B cell (primary cell): ENCODE measurements around the gene FAM117B. TPM values are rescaled to one million over a fixed set of nuclear protein-coding genes. Genes with fewer than 3 reads are reported as not detected.

Experiments used
- ATAC-seq: fragments of 200-7000 bp; cut with Tn5 transposase; one replicate; pipeline ENCODE4 v1.10.0; 2021; ENCODE audit warnings: low read depth, mild to moderate bottlenecking, moderate number of reproducible peaks, moderate library complexity
- CTCF ChIA-PET: fragments of 350-600 bp; sonication (Branson Sonifier 250); formaldehyde crosslinking; loops from one replicate; lab custom pipeline; 2021; ENCODE audit warnings: antibody characterized with exemption, inconsistent platforms; lab: Charles Lee
- POLR2A ChIA-PET: fragments of 350-600 bp; sonication (Branson Sonifier 250); formaldehyde crosslinking; loops from one replicate; lab custom pipeline; 2021; ENCODE audit warnings: antibody characterized with exemption; lab: Charles Lee
- DNase-seq: peaks from one replicate; pipeline ENCODE4 v3.0.0; 2013
- H2AFZ ChIP-seq: 2 replicates; pipeline ENCODE4 v1.6.1; 2012; ENCODE audit warnings: mild to moderate bottlenecking, low read depth, low read length; ENCODE audit not compliant: insufficient read depth, poor library complexity, severe bottlenecking
- H3K27ac ChIP-seq, 2 donors: 1 replicate in 1 of 2; 2 replicates in 1 of 2; pipeline ENCODE4 v1.5.1; 2012 to 2013; ENCODE audit warnings: low read length in 2 of 2, mild to moderate bottlenecking in 2 of 2, moderate library complexity in 1 of 2
- H3K27me3 ChIP-seq, 4 experiments: fragments of 200-600 bp in 1 of 4; sonication (generic) in 1 of 4; replicated peaks in 1 of 4; 1 replicate in 2 of 4; 2 replicates in 2 of 4; pipeline versions ENCODE4 v1.6.1 to v1.7.0; 2013 to 2016; ENCODE audit warnings: low read length in 3 of 4, mild to moderate bottlenecking in 2 of 4, mixed read lengths in 1 of 4, moderate library complexity in 1 of 4; ENCODE audit not compliant: insufficient read depth in 4 of 4, control insufficient read depth in 3 of 4; ENCODE audit errors: control extremely low read depth in 1 of 4
- H3K36me3 ChIP-seq, 2 experiments: replicated peaks in 1 of 2; 1 replicate in 1 of 2; 2 replicates in 1 of 2; pipeline versions ENCODE4 v1.6.1 to v1.7.1; 2013; ENCODE audit warnings: low read length in 1 of 2; ENCODE audit not compliant: insufficient read depth in 2 of 2, control insufficient read depth in 1 of 2; ENCODE audit errors: control extremely low read depth in 1 of 2, extremely low read depth in 1 of 2
- H3K4me1 ChIP-seq, 2 donors: fragments of 200-600 bp in 1 of 2; sonication (generic) in 1 of 2; 1 replicate in 1 of 2; 2 replicates in 1 of 2; pipeline versions ENCODE4 v1.5.1 to v1.6.1; 2013 to 2017; ENCODE audit warnings: low read length in 2 of 2; ENCODE audit not compliant: control insufficient read depth in 2 of 2, insufficient read depth in 2 of 2
- H3K4me2 ChIP-seq: replicated peaks from 2 replicates; pipeline ENCODE3; 2012; ENCODE audit warnings: mild to moderate bottlenecking, low read depth, low read length; ENCODE audit not compliant: poor library complexity, severe bottlenecking
- H3K4me3 ChIP-seq, 5 experiments: fragments of 200-600 bp in 1 of 5; sonication (generic) in 1 of 5; 1 replicate in 3 of 5; 2 replicates in 2 of 5; pipeline versions ENCODE4 v1.5.1 to v1.7.0; 2011 to 2016; ENCODE audit warnings: low read length in 4 of 5, mild to moderate bottlenecking in 4 of 5, low read depth in 2 of 5, control low read depth in 1 of 5, moderate library complexity in 1 of 5; ENCODE audit not compliant: insufficient read depth in 1 of 5; ENCODE audit errors: control extremely low read depth in 1 of 5, extremely low read depth in 1 of 5
- H3K79me2 ChIP-seq: fragments of 200-600 bp; sonication (generic); one replicate; pipeline ENCODE4 v1.6.0; 2016; ENCODE audit warnings: low read length; ENCODE audit not compliant: control insufficient read depth, insufficient read depth
- H3K9ac ChIP-seq: fragments of 200-600 bp; sonication (generic); 2 replicates; pipeline ENCODE4 v1.6.1; 2017; ENCODE audit warnings: mild to moderate bottlenecking, low read length, moderate library complexity
- H3K9me3 ChIP-seq, 3 donors: one replicate each; pipeline versions ENCODE4 v1.6.1 to v1.7.1; 2013; ENCODE audit warnings: low read length in 2 of 3; ENCODE audit not compliant: control insufficient read depth in 2 of 3, insufficient read depth in 1 of 3; ENCODE audit errors: control extremely low read depth in 1 of 3
- H4K20me1 ChIP-seq: 2 replicates; pipeline ENCODE4 v1.6.0; 2012; ENCODE audit warnings: mild to moderate bottlenecking, low read length; ENCODE audit not compliant: insufficient read depth, control insufficient read depth, poor library complexity, severe bottlenecking
- H3K27ac Mint-ChIP-seq: one replicate; pipeline ENCODE4 v1.8.0; 2021; ENCODE audit warnings: mixed read lengths
- H3K27me3 Mint-ChIP-seq: one replicate; pipeline ENCODE4 v1.8.0; 2021; ENCODE audit warnings: mixed read lengths
- H3K4me1 Mint-ChIP-seq: one replicate; pipeline ENCODE4 v1.8.0; 2021; ENCODE audit warnings: mixed read lengths
- H3K4me3 Mint-ChIP-seq: one replicate; pipeline ENCODE4 v1.8.0; 2021; ENCODE audit warnings: mixed read lengths
- H3K9me3 Mint-ChIP-seq: one replicate; pipeline ENCODE4 v1.8.0; 2022; ENCODE audit warnings: mixed read lengths; ENCODE audit not compliant: insufficient read depth
- EZH2 ChIP-seq: IDR thresholded peaks from 2 replicates; pipeline ENCODE4 v1.6.1; 2012; ENCODE audit warnings: borderline replicate concordance, low read depth, mild to moderate bottlenecking, moderate library complexity, low read length; ENCODE audit not compliant: insufficient read depth, poor library complexity, severe bottlenecking
- WGBS: methylation state at CpG from one replicate; pipeline ENCODE4 v1.1.5; 2013; ENCODE audit warnings: missing lambda C conversion rate; ENCODE audit not compliant: insufficient coverage; 5-methylcytosine and 5-hydroxymethylcytosine counted together
- intact Hi-C: fragments of 100-400 bp; cut with micrococcal nuclease; formaldehyde crosslinking; loops from one replicate; pipeline ENCODE4 v1.10.0; 2022
- polyA plus RNA-seq: library from polyadenylated mRNA; depleted of rRNA; stranded (reverse); fragments of >200 nt; gene quantifications from 2 replicates; pipeline ENCODE4 v1.2.3, GENCODE V29; 2012
- total RNA-seq, 2 donors: library from RNA; stranded (reverse); fragments of 120-200 nt in 1 of 2; gene quantifications; 1 replicate in 1 of 2; 2 replicates in 1 of 2; pipeline versions ENCODE4 v1.2.3 to v1.2.4, GENCODE V29; 2013 to 2022
- TF ChIP-seq, protein P1 (sequence below): fragments of 200-600 bp; IDR thresholded peaks from one replicate; pipeline ENCODE4 v1.8.0; 2022; ENCODE audit warnings: antibody characterized with exemption, mild to moderate bottlenecking

Gene FAM117B
- total and polyA plus RNA-seq, 2 donors (not counting 1 experiment from before 2014, with no cell fraction given): 11.5 to 50.1 TPM

DNA sequence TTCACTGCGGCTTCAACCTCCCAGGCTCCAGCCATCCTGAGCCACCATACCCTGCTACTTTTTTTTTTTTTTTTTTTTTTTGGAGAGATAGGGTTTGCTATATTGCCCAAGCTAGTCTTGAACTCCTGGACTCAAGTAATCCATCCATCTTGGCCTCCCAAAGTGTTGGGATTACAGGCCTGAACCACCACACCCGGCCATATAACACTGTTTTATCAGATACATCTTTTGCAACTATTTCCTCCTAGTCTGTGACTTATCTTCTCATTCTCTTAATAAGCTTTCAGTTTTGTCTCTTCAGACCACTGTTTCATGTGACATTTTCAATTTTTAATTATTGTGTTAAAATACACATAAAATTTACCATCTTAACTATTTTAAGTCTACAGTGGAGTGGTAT lies 35.7 kb upstream of the FAM117B start:
- no peak overlapping the region for H2AFZ ChIP-seq

DNA sequence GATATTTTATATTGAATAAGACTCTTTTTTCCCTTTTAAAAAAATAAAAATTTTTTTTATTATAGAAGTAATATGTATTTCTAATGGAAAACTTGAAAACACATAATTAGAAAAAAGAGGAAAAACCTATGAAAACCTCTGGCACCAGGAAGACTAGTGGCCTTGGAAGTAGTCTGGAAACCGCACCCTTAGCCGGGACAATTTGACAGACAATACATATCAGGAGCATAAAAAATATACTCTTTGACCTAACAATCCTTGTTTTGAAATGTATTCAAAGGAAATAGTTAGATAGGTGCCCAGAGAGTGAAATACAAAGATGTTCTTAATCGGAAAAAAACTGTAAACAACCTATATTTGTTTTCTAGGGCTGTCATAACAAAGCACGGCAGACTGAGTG lies 34.9 kb upstream of the FAM117B start:
- H3K36me3 ChIP-seq: no peaks in the 10 kb centered on the region
- Mint-ChIP-seq H3K4me1 (peaks cover 17% of the 10 kb centered on the region), H3K27me3 (no peaks in the 10 kb centered on the region), H3K4me3 (no peak overlapping the region), H3K27ac (no peak overlapping the region), H3K9me3 (no peaks in the 10 kb centered on the region)
- no peaks in the 10 kb centered on the region for H3K79me2 ChIP-seq
- no peak overlapping the region for H3K27ac ChIP-seq
- CTCF ChIA-PET: interaction anchor here (0.6 to 1.2 kb wide), 3 partner anchors 10 to 194 kb away, joined by 3 read pairs; no protein-coding TSS in a partner anchor
- DNase-seq (no peak), ATAC-seq (no peak)
- peaks cover 4 to 16% of the 10 kb centered on the region in 2 donors for H3K4me1 ChIP-seq
- no peak for TF ChIP-seq EZH2
- TF ChIP-seq, protein P1, sequence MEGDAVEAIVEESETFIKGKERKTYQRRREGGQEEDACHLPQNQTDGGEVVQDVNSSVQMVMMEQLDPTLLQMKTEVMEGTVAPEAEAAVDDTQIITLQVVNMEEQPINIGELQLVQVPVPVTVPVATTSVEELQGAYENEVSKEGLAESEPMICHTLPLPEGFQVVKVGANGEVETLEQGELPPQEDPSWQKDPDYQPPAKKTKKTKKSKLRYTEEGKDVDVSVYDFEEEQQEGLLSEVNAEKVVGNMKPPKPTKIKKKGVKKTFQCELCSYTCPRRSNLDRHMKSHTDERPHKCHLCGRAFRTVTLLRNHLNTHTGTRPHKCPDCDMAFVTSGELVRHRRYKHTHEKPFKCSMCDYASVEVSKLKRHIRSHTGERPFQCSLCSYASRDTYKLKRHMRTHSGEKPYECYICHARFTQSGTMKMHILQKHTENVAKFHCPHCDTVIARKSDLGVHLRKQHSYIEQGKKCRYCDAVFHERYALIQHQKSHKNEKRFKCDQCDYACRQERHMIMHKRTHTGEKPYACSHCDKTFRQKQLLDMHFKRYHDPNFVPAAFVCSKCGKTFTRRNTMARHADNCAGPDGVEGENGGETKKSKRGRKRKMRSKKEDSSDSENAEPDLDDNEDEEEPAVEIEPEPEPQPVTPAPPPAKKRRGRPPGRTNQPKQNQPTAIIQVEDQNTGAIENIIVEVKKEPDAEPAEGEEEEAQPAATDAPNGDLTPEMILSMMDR: no peak
- no peaks in the 10 kb centered on the region for H4K20me1 ChIP-seq
- peaks cover 0 to 4% (median 0%) of the 10 kb centered on the region in 3 donors for H3K9me3 ChIP-seq
- POLR2A ChIA-PET: no interaction called here
- H3K4me2 ChIP-seq: peak overlapping the region; percentile 17
- H3K9ac ChIP-seq: no peak overlapping the region
- H3K4me3 ChIP-seq: no peak overlapping the region
- no peak overlapping the region for H2AFZ ChIP-seq
- no CpG with 5 or more reads among the region's 4 CpGs for WGBS
- H3K27me3 ChIP-seq: no peaks in the 10 kb centered on the region
- intact Hi-C loops: loop anchor here (5.0 kb wide), 1 partner anchor 87 kb away; no protein-coding TSS in a partner anchor

More for the DNA sequence above, 35.7 kb upstream of the FAM117B start:
- intact Hi-C loops: no loop called here
- DNase-seq (no peak), ATAC-seq (no peak)
- Mint-ChIP-seq H3K27me3 (no peaks in the 10 kb centered on the region), H3K4me3 (no peak overlapping the region), H3K9me3 (no peaks in the 10 kb centered on the region), H3K27ac (no peak overlapping the region), H3K4me1 (peaks cover 12% of the 10 kb centered on the region)
- Histone ChIP-seq H3K79me2 (no peaks in the 10 kb centered on the region), H3K4me3 (no peak overlapping the region), H3K9ac (no peak overlapping the region), H3K4me1 (peaks cover 0 to 9% of the 10 kb centered on the region in 2 donors), H3K36me3 (no peaks in the 10 kb centered on the region), H3K27ac (no peak overlapping the region), H3K4me2 (no peak overlapping the region), H3K9me3 (peaks cover 0 to 4% (median 0%) of the 10 kb centered on the region in 3 donors), H3K27me3 (no peaks in the 10 kb centered on the region), H4K20me1 (no peaks in the 10 kb centered on the region)
- no peak for TF ChIP-seq EZH2
- TF ChIP-seq, protein P1: no peak
- ChIA-PET POLR2A (interaction anchor here (0.7 to 1.1 kb wide), 2 partner anchors 119 to 179 kb away, joined by 3 to 7 read pairs; no protein-coding TSS in a partner anchor), CTCF (interaction anchor here (1.2 to 1.8 kb wide), 3 partner anchors 9 to 101 kb away, joined by 3 to 8 read pairs (median 4); no protein-coding TSS in a partner anchor)
- WGBS: no CpG with 5 or more reads among the region's 2 CpGs
